HG02588 (cell line): Measurements from ENCODE around the gene RBP2.
A peak's percentile ranks its signal among the peaks of the same experiment; 100 is the strongest.
"Not testable (repeated sequence)": the region's sequence is repeated elsewhere in the genome, so short reads cannot be mapped to it uniquely, and the experiment has no call there.

Experiments
- ATAC-seq: cut with Tn5 transposase; IDR thresholded peaks from one replicate; pipeline ENCODE4 v1.9.1; 2021; ENCODE audit warnings: mild to moderate bottlenecking, moderate library complexity; ENCODE audit not compliant: unreplicated experiment

Gene RBP2

GRCh38 chr3:139444446-139444845 is 31.9 kb downstream of the RBP2 start:
- no peak for ATAC-seq

DNA sequence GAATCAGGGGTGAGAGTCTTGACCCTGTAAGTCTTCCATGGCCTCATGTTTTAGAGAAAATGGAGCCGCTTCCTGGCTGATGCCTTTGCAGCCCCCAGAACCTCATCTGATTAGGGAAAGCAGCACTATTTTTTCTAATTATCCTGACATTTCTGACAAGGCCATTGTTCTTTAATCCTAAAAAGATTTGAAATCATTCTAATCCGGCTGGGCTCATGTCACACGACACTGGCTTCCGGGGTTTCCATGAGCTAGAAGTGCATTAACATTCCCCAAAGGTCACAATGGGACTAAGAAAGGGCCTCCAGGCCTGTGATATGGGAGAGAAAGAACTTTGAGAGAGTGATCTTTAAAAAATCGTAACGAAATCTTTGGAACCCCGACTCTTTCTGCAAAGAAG is 33.1 kb downstream of the RBP2 start:
- no peak for ATAC-seq

DNA sequence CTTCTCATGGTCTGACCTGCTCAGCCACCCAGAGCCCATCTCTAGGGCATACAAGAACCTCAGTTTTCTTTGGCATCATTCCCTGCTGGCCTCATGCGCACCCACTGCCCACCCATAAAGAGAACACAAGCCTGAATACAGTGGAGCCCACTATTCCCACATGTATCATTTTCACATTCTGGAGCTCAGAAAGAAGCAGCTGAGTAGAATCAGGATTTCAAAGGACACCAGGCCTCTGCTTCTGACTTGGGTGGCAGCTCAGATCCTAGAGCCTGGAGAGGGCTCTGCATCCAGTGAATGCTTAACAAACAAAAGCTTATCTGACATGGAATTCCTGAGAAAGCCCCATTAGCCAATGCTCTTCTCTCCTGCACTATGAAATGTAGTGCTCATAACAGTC is 34.7 kb downstream of the RBP2 start:
- no peak for ATAC-seq

- no peak for ATAC-seq
Measured at GRCh38 chr3:139440639-139441556, 35.4 kb downstream of the RBP2 start.

- ATAC-seq, result no peak
Measured at GRCh38 chr3:139439278-139439677, 37.0 kb downstream of the RBP2 start.

- no peak for ATAC-seq
Measured at GRCh38 chr3:139434764-139435307, 41.5 kb downstream of the RBP2 start.

DNA sequence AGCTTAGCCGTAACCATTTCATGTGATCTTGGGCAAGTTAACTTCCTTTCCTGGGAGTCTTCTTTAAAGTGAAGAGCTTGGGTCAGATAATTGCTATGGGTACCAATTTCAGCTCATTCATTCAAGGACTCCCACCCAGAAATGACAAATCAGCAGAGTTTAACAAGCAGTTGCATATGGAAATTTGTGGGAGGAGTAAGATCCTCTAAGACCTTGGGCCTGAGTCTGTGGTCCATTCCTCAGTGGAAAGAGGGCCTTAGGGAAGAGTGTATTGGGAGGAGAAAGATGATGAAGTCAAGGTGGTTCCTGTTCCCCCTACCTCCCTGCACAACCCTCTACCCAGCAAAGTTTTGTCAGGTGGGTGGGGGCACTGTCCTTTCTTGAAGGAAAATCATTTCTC is 42.1 kb downstream of the RBP2 start:
- no peak for ATAC-seq

- ATAC-seq, result no peak
Measured at GRCh38 chr3:139433089-139433488, 43.2 kb downstream of the RBP2 start.

GRCh38 chr3:139430493-139430892 is 45.8 kb downstream of the RBP2 start:
- no peak for ATAC-seq

DNA sequence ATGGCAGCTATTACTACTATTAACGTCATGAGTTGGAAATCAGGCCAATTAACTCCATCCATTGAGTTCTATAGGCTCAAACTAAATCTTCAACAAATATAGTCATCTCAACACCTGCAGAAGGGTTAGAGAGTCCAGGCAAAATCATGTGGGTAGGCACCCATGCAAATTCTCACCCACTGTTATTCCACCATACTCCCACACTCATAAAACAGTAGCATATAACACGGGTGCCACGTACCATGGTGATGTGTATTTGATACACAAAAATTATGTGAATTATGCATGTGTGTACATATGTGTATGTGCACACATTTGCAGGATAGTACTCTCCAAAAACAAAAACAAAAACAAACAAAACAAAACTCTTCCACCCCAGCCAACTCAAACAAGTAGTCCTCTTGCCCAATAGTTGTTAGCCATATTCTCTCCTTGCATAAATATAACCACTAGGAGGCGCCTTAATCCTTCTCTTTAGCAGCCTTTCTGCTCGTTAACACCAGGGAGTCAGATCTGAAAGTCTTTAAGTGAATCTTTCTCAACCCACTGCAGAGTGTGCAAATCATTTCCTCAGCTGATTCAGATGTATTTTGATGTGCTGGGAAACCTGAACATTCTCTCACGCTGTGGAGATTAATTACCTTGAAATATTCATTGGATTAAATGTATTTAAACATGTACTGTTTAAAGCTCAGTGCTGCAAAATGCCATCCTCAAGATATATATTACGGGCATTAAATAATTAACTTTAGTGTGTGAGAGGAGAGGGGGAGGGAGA is 48.8 kb downstream of the RBP2 start:
- ATAC-seq, result peak; percentile 74

- no peak for ATAC-seq
Measured at GRCh38 chr3:139425745-139426400, 50.4 kb downstream of the RBP2 start.

DNA sequence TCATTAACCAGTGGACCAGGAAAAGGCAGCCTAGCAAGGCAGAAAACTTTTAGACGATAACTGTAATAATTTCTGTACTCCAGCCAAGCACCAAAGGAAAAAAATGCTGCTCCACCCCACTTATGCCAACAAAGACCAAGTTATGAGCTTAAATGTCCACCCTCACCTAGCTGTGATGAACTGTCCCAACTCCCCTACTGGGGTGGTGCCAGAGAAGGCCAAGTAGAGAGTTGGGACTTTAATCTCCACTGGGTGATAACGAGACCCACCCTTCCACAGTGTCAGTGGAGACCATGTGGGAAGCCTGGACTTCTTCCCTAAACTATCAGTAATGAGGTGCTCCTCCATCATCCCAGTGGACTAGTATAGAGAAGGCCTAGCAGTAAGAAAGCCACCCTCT is 53.1 kb downstream of the RBP2 start:
- ATAC-seq, result no peak

GRCh38 chr3:139421460-139421859 is 54.9 kb downstream of the RBP2 start:
- no peak for ATAC-seq

GRCh38 chr3:139421040-139421439 is 55.3 kb downstream of the RBP2 start:
- ATAC-seq, result no peak

GRCh38 chr3:139418144-139418543 is 58.2 kb downstream of the RBP2 start:
- no peak for ATAC-seq

DNA sequence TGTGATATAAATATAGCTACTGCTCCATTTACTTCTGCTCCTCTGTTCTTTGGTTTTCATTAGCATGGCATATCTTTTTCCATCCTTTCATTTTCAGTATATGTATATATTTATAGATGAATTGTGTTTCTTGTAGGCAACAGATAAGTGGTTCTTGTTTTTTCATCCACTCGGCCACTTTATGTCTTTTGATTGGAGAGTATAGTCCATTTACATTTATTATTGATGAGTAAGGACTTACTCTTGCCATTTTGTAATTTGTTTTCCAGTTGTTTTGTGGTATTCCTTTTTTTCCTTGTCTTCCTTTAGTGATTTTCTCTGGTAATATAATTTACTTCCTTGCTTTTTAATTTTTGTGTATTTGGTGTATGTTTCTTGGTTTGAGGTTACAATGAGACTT is 60.0 kb downstream of the RBP2 start:
- ATAC-seq, result no peak

DNA sequence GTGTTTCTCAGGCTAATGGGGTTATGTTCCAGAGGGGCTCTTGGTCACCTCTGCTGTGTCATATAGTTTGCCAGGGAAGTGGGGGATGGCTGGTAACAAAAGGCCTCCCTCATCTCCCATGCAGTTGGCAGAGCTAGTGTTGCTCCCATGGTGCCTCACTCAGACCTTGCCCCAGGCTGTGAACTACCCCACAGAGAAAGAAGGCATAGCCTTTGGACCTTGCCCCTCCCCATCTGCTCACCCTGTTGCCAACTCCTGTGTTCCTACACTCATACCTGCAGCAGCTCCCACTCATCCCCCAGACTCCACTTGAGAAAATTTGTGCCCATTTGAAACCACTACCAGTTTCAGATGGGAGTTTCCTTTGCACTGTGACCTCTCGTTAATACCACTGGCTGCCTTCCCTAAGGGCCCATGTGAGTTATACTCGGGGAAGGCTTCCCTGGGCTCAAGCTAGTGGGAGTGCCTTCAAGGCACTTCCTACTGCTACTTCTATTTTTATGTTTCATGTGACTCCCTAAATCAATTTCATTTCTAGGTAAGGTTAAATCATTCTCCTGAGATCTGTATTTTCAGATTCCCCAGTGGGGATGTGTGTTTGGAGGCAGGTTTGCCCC is 61.6 kb downstream of the RBP2 start:
- ATAC-seq, result no peak

GRCh38 chr3:139412891-139413290 is 63.4 kb downstream of the RBP2 start:
- not testable (repeated sequence) for ATAC-seq
